Mucosa of descending colon (tissue), 3 donors: Measurements from ENCODE around the gene LRRC4B. TPM values are rescaled to one million over a fixed set of nuclear protein-coding genes. Genes with fewer than 3 reads are reported as not detected.
"Not testable (repeated sequence)": the region's sequence is repeated elsewhere in the genome, so short reads cannot be mapped to it uniquely, and the experiment has no call there.

Source experiments
- ATAC-seq: fragments of 200-7000 bp; cut with Tn5 transposase; one replicate; pipeline ENCODE4 v1.9.1; 2020; ENCODE audit warnings: mild to moderate bottlenecking, moderate library complexity
- DNase-seq, 3 donors: peaks; one replicate each; pipeline ENCODE4 v3.0.0-alpha.2; 2020
- H3K36me3 ChIP-seq: fragments of 200-600 bp; one replicate; pipeline ENCODE4 v1.8.0; 2021; ENCODE audit warnings: low read depth, mild to moderate bottlenecking
- H3K4me1 ChIP-seq: fragments of 200-600 bp; one replicate; pipeline ENCODE4 v1.8.0; 2021; ENCODE audit warnings: low read depth, mild to moderate bottlenecking
- H3K4me3 ChIP-seq: fragments of 200-600 bp; one replicate; pipeline ENCODE4 v1.8.0; 2021; ENCODE audit warnings: mild to moderate bottlenecking
- H3K9me3 ChIP-seq: fragments of 200-600 bp; one replicate; pipeline ENCODE4 v1.8.0; 2021; ENCODE audit warnings: mild to moderate bottlenecking
- intact Hi-C, 2 donors: fragments of 100-400 bp; cut with DNase I in 1 of 2; cut with micrococcal nuclease in 1 of 2; formaldehyde crosslinking; loops; one replicate each; pipeline versions ENCODE4 v1.11.0 to v1.11.1; 2022; cut with DNase I, micrococcal nuclease
- total RNA-seq, 3 donors: library from RNA; stranded (reverse); fragmentation: NEBNext Ultra II Directional in 2 of 3; extraction: Animal tissue kit (Norgen Biotek cat#: 25700) in 2 of 3; gene quantifications; one replicate each; pipeline versions ENCODE4 v1.2.1 to v1.2.4, GENCODE V29; 2021 to 2023
- TF ChIP-seq, protein P1 (sequence below): fragments of 200-600 bp; IDR thresholded peaks from one replicate; pipeline ENCODE4 v1.8.0; 2022; ENCODE audit warnings: antibody characterized with exemption, mild to moderate bottlenecking
- donor health status: DM: no; HTN: no; CAD: no; lungs with moderate emphysema.
- donor health status: DM: no; HTN: no; CAD: no.
- donor health status: DM: no; HTN: yes; CAD: no.

Gene LRRC4B
- total RNA-seq, 3 donors from 2014 or later, result 0.52 to 4.8 (median 1.3) TPM

GRCh38 chr19:50475736-50476223 is 92.5 kb downstream of the LRRC4B start:
- H3K9me3 ChIP-seq, result no peaks in the 10 kb centered on the region
- no peak for DNase-seq
- intact Hi-C loops, result no loop called here
- TF ChIP-seq, protein P1, sequence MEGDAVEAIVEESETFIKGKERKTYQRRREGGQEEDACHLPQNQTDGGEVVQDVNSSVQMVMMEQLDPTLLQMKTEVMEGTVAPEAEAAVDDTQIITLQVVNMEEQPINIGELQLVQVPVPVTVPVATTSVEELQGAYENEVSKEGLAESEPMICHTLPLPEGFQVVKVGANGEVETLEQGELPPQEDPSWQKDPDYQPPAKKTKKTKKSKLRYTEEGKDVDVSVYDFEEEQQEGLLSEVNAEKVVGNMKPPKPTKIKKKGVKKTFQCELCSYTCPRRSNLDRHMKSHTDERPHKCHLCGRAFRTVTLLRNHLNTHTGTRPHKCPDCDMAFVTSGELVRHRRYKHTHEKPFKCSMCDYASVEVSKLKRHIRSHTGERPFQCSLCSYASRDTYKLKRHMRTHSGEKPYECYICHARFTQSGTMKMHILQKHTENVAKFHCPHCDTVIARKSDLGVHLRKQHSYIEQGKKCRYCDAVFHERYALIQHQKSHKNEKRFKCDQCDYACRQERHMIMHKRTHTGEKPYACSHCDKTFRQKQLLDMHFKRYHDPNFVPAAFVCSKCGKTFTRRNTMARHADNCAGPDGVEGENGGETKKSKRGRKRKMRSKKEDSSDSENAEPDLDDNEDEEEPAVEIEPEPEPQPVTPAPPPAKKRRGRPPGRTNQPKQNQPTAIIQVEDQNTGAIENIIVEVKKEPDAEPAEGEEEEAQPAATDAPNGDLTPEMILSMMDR, result no peak
- H3K4me3 ChIP-seq, result no peak overlapping the region
- peaks cover 10% of the 10 kb centered on the region for H3K4me1 ChIP-seq
- no peaks in the 10 kb centered on the region for H3K36me3 ChIP-seq
- no peak for ATAC-seq

DNA sequence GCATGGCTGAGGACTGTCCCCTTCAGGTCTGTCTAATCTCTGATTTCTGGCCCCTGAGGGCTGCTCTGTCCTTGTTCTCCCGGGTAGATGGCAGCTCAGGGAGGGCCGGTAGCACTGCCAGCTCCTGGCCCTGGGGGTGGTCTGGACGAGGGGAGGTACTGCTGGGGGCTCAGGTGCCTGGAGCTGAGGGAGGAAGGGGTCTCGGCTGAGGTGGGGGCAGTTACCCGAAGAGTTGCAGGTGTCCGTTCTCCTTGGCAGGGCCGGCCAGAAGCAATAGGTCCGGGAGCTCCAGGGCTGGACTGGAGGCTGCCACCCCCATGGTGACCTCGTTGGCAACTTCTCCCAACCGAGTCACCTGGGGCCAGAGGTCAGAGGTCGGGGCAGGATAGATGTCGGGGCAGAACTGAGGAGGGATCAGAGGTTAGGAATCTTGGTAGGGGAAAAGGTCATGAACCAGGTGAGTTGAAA is 93.1 kb downstream of the LRRC4B start:
- intact Hi-C loops, result no loop called here
- TF ChIP-seq, protein P1, result no peak
- no peak for ATAC-seq

GRCh38 chr19:50473336-50473735 is 94.9 kb downstream of the LRRC4B start:
- H3K9me3 ChIP-seq, ATAC-seq, H3K4me3 ChIP-seq, H3K4me1 ChIP-seq, H3K36me3 ChIP-seq, DNase-seq, intact Hi-C loops: not testable (repeated sequence)

More for the DNA sequence above, 93.1 kb downstream of the LRRC4B start:
- Histone ChIP-seq H3K9me3 (no peaks in the 10 kb centered on the region), H3K4me3 (no peak overlapping the region), H3K36me3 (no peaks in the 10 kb centered on the region), H3K4me1 (peaks cover 10% of the 10 kb centered on the region)
- no peak for DNase-seq

DNA sequence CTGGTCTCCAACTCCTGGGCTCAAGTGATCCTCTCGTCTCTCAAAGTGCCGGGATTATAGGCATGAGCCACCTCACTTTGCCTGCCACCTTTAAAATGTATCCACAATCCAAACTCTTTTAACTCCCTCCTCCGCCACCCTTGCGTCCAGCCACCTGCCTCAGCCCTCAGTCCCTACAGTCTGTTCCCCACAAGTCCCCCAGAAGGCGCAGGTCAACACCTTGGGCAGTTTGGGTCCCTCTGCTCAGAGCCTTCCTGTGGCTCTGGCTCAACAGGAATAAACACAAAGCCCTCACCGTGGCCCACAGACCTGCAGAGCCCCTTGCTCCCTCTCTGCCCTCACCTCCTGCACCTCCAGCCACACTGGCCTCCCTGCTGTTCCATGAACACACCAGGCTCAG is 99.4 kb downstream of the LRRC4B start:
- H3K4me1 ChIP-seq, result no peaks in the 10 kb centered on the region
- TF ChIP-seq, protein P1, result no peak
- no peaks in the 10 kb centered on the region for H3K36me3 ChIP-seq
- no peaks in the 10 kb centered on the region for H3K9me3 ChIP-seq
- intact Hi-C loops, result loop anchor here in 1 of 2 donors (10.0 kb wide), 1 partner anchor 104 kb away; the partner anchor contains the start of gene NAPSA
- ATAC-seq (no peak), DNase-seq (no peak)
- no peak overlapping the region for H3K4me3 ChIP-seq

GRCh38 chr19:50467566-50467965 is 100.7 kb downstream of the LRRC4B start:
- intact Hi-C loops, result loop anchor here in 1 of 2 donors (10.0 kb wide), 1 partner anchor 103 kb away; the partner anchor contains the start of gene NAPSA
- H3K36me3 ChIP-seq, result no peaks in the 10 kb centered on the region
- ATAC-seq (no peak), DNase-seq (no peak)
- H3K4me3 ChIP-seq, result no peak overlapping the region
- no peaks in the 10 kb centered on the region for H3K9me3 ChIP-seq
- H3K4me1 ChIP-seq, result no peaks in the 10 kb centered on the region
- TF ChIP-seq, protein P1, result no peak

Other genes with a start within 250 kb of the LRRC4B start
- 1 to 10 TPM in 2 of 3 donors, under 1 TPM in 1; 0.49 to 1.5 (median 1.1) TPM for gene KCNC3, start 239.1 kb downstream of the LRRC4B start, total RNA-seq
- gene NAPSA, start 202.8 kb downstream of the LRRC4B start, total RNA-seq, result 1 to 10 TPM; 1.8 to 3.2 (median 2.0) TPM
- gene NR1H2, start 192.0 kb downstream of the LRRC4B start, total RNA-seq, result 10 to 100 TPM; 69.7 to 99.5 (median 85.0) TPM
- 10 to 100 TPM; 20.8 to 27.9 (median 22.9) TPM for gene POLD1, start 184.1 kb downstream of the LRRC4B start, total RNA-seq
- gene SPIB, start 149.5 kb downstream of the LRRC4B start, total RNA-seq, result 10 to 100 TPM; 21.5 to 83.1 (median 61.6) TPM
- under 1 TPM in 2 of 3 donors, not detected in 1; 0.10 to 0.14 TPM for gene MYBPC2, start 135.5 kb downstream of the LRRC4B start, total RNA-seq
- gene EMC10, start 91.9 kb downstream of the LRRC4B start, total RNA-seq, result 100 to 1,000 TPM in 2 of 3 donors, 10 to 100 TPM in 1; 79.6 to 121 (median 108) TPM
- gene GARIN5A, start 91.6 kb downstream of the LRRC4B start, total RNA-seq, result 1 to 10 TPM; 1.7 to 3.0 (median 2.6) TPM
- 10 to 100 TPM; 33.4 to 41.2 (median 37.2) TPM for gene JOSD2, start 57.2 kb downstream of the LRRC4B start, total RNA-seq
- gene ASPDH, start 54.5 kb downstream of the LRRC4B start, total RNA-seq, result not detected
- gene SYT3, start 71.4 kb upstream of the LRRC4B start, total RNA-seq, result 1 to 10 TPM in 1 of 3 donors, under 1 TPM in 1, not detected in 1; 0.14 to 1.2 TPM
- under 1 TPM in 1 of 3 donors, not detected in 2; 0.41 TPM for gene C19orf81, start 81.0 kb upstream of the LRRC4B start, total RNA-seq
- gene SHANK1, start 151.4 kb upstream of the LRRC4B start, total RNA-seq, result 1 to 10 TPM in 1 of 3 donors, under 1 TPM in 1, not detected in 1; 0.55 to 1.1 TPM
- 1 to 10 TPM; 1.4 to 7.2 (median 4.9) TPM for gene CLEC11A, start 154.9 kb upstream of the LRRC4B start, total RNA-seq
- gene GPR32, start 202.0 kb upstream of the LRRC4B start, total RNA-seq, result not detected
- gene ACP4, start 222.0 kb upstream of the LRRC4B start, total RNA-seq, result not detected